ENCODE data around the gene SDSL. TPM values are rescaled to one million over a fixed set of nuclear protein-coding genes. Genes with fewer than 3 reads are reported as not detected.

SDSL gene
- total RNA-seq, 1 donor from 2014 or later: 17.4 TPM

- DNase-seq (ENCODE audit: low spot score): no peak
Observed at GRCh38 chr12:113420996-113421595, 1.1 kb upstream of the SDSL start.

GRCh38 chr12:113422886-113423669 lies 898 bp downstream of the SDSL start:
- no peak for DNase-seq (ENCODE audit: low spot score)

- DNase-seq (ENCODE audit: low spot score): no peak
Observed at GRCh38 chr12:113424456-113424855, 2.3 kb downstream of the SDSL start.

GRCh38 chr12:113424915-113425823 lies 3.0 kb downstream of the SDSL start:
- DNase-seq (ENCODE audit: low spot score): no peak

- DNase-seq (ENCODE audit: low spot score): no peak
Observed at GRCh38 chr12:113425960-113426453, 3.8 kb downstream of the SDSL start.

GRCh38 chr12:113427882-113428281 lies 5.7 kb downstream of the SDSL start:
- no peak for DNase-seq (ENCODE audit: low spot score)

GRCh38 chr12:113428482-113428881 lies 6.3 kb downstream of the SDSL start:
- DNase-seq (ENCODE audit: low spot score): no peak

- no peak for DNase-seq (ENCODE audit: low spot score)
Observed at GRCh38 chr12:113432986-113433385, 10.8 kb downstream of the SDSL start.

- DNase-seq (ENCODE audit: low spot score): no peak
Observed at GRCh38 chr12:113435367-113435766, 13.2 kb downstream of the SDSL start.

GRCh38 chr12:113436586-113436985 lies 14.4 kb downstream of the SDSL start:
- no peak for DNase-seq (ENCODE audit: low spot score)

GRCh38 chr12:113436993-113437728 lies 15.0 kb downstream of the SDSL start:
- DNase-seq (ENCODE audit: low spot score): no peak

GRCh38 chr12:113437729-113438100 lies 15.5 kb downstream of the SDSL start:
- no peak for DNase-seq (ENCODE audit: low spot score)

- DNase-seq (ENCODE audit: low spot score): no peak
Observed at GRCh38 chr12:113438523-113439300, 16.5 kb downstream of the SDSL start.

- DNase-seq (ENCODE audit: low spot score): no peak
Observed at GRCh38 chr12:113439301-113439597, 17.1 kb downstream of the SDSL start.

GRCh38 chr12:113439606-113440030 lies 17.4 kb downstream of the SDSL start:
- DNase-seq (ENCODE audit: low spot score): no peak

- DNase-seq (ENCODE audit: low spot score): no peak
Observed at GRCh38 chr12:113440336-113440735, 18.2 kb downstream of the SDSL start.

- DNase-seq (ENCODE audit: low spot score): no peak
Observed at GRCh38 chr12:113440947-113441782, 19.0 kb downstream of the SDSL start.

GRCh38 chr12:113443030-113443539 lies 20.9 kb downstream of the SDSL start:
- DNase-seq (ENCODE audit: low spot score): no peak

- DNase-seq (ENCODE audit: low spot score): no peak
Observed at GRCh38 chr12:113445544-113446171, 23.5 kb downstream of the SDSL start.
